K562 (cell line): Measurements from ENCODE around the gene CD160. TPM values are rescaled to one million over a fixed set of nuclear protein-coding genes. Genes with fewer than 3 reads are reported as not detected.

Experiments
- ATAC-seq: fragments of 200-7000 bp; cut with Tn5 transposase; 3 replicates; pipeline ENCODE4 v1.9.1; 2020; ENCODE audit warnings: moderate library complexity
- BruUV-seq: library from RNA; stranded (reverse); fragments of 400-500 nt; replicated peaks from 2 replicates; lab custom pipeline; 2021; lab: Mats Ljungman, UMichigan
- CTCF ChIA-PET: fragments of 300-600 bp; formaldehyde crosslinking; extraction: SDS; loops from one replicate; lab custom pipeline; 2021; ENCODE audit warnings: low intra/inter-chr PET ratio; lab: Yijun Ruan, JAX
- POLR2A ChIA-PET: fragments of 300-600, 350-650 bp; sonication (Branson Sonifier 250); formaldehyde crosslinking; extraction: SDS; loops from one replicate; lab custom pipeline; 2021; ENCODE audit warnings: antibody characterized with exemption, inconsistent platforms; lab: Yijun Ruan, JAX
- DNase-seq, 4 experiments: peaks; one replicate each; pipeline versions ENCODE4 v3.0.0 to v3.0.0-alpha.2; 2011 to 2018; ENCODE audit warnings: low spot score in 3 of 4, mixed read lengths in 3 of 4; ENCODE audit errors: extremely low read depth in 1 of 4
- FAIRE-seq: peaks from 2 replicates; lab custom pipeline; 2011; peaks lifted over from hg19 to GRCh38; lab: Jason Lieb, UNC
- H2AFZ ChIP-seq: 2 replicates; pipeline ENCODE4 v1.6.0; 2011; ENCODE audit warnings: low read depth, low read length, control low read depth, inconsistent platforms
- H3K27ac ChIP-seq: fragments of 200-600 bp; 3 replicates; pipeline ENCODE4 v1.8.0; 2011; ENCODE audit warnings: low read depth, mild to moderate bottlenecking, control low read depth, inconsistent platforms, low read length, moderate library complexity, mixed read lengths; ENCODE audit errors: extremely low read depth
- H3K27me3 ChIP-seq, 2 experiments: fragments of 300-600 bp in 1 of 2; 2 replicates in 1 of 2; 3 replicates in 1 of 2; pipeline versions ENCODE4 v1.6.0 to v1.8.0; 2011; ENCODE audit warnings: inconsistent platforms in 2 of 2, low read length in 2 of 2, mild to moderate bottlenecking in 1 of 2, mixed read lengths in 1 of 2, moderate library complexity in 1 of 2; ENCODE audit not compliant: control insufficient read depth in 2 of 2, insufficient read depth in 2 of 2
- H3K36me3 ChIP-seq: fragments of 300-600 bp; 3 replicates; pipeline ENCODE4 v1.8.0; 2011; ENCODE audit warnings: mild to moderate bottlenecking, low read length, inconsistent platforms; ENCODE audit not compliant: control insufficient read depth, insufficient read depth
- H3K4me1 ChIP-seq, 2 experiments: fragments of 200-600 bp in 1 of 2; replicated peaks in 1 of 2; 2 replicates in 1 of 2; 3 replicates in 1 of 2; pipeline versions ENCODE4 v1.5.1 to v1.8.0; 2011; ENCODE audit warnings: inconsistent platforms in 2 of 2, low read length in 2 of 2, mild to moderate bottlenecking in 1 of 2, mixed read lengths in 1 of 2, moderate library complexity in 1 of 2; ENCODE audit not compliant: control insufficient read depth in 2 of 2, insufficient read depth in 2 of 2
- H3K4me2 ChIP-seq: 2 replicates; pipeline ENCODE4 v1.6.1; 2011; ENCODE audit warnings: low read length, control low read depth, inconsistent platforms, mixed read lengths; ENCODE audit not compliant: insufficient read depth
- H3K4me3 ChIP-seq: fragments of 200-600 bp; sonication (generic), shearing (Covaris generic); 2 replicates; pipeline ENCODE4 v1.5.1; 2016; ENCODE audit warnings: control low read depth, inconsistent platforms
- H3K79me2 ChIP-seq: fragments of 200-600 bp; 3 replicates; pipeline ENCODE4 v1.8.0; 2011; ENCODE audit warnings: low read length, inconsistent platforms; ENCODE audit not compliant: control insufficient read depth, insufficient read depth
- H3K9ac ChIP-seq, 2 experiments: 2 replicates each; pipeline versions ENCODE4 v1.6.0 to v1.6.1; 2011; ENCODE audit warnings: low read depth in 2 of 2, low read length in 2 of 2, control low read depth in 1 of 2, inconsistent platforms in 1 of 2, mild to moderate bottlenecking in 1 of 2, mixed read lengths in 1 of 2; ENCODE audit not compliant: insufficient read depth in 1 of 2
- H3K9me1 ChIP-seq: one replicate; pipeline ENCODE4 v1.6.0; 2011; ENCODE audit warnings: inconsistent platforms, mild to moderate bottlenecking, low read length, moderate library complexity; ENCODE audit not compliant: control insufficient read depth, insufficient read depth
- H3K9me3 ChIP-seq: replicated peaks from 2 replicates; pipeline ENCODE4 v1.5.1; 2011; ENCODE audit warnings: low read depth, low read length, inconsistent platforms; ENCODE audit not compliant: control insufficient read depth, insufficient read depth
- H4K20me1 ChIP-seq: replicated peaks from 2 replicates; pipeline ENCODE4 v1.6.1; 2011; ENCODE audit warnings: low read length, inconsistent platforms, mixed read lengths; ENCODE audit not compliant: control insufficient read depth, insufficient read depth
- FOS ChIP-seq: IDR thresholded peaks from 3 replicates; pipeline ENCODE4 v1.6.1; 2011; ENCODE audit not compliant: insufficient read length; ENCODE audit errors: extremely low read depth
- FOXA3 ChIP-seq, 2 experiments: fragments of 450-650 bp in 1 of 2; sonication (generic) in 1 of 2; formaldehyde crosslinking; IDR thresholded peaks in 1 of 2; conservative IDR thresholded peaks in 1 of 2; 2 replicates each; pipeline versions ENCODE4 v1.4.0 to v1.8.0; 2020 to 2022; ENCODE audit warnings: mild to moderate bottlenecking in 2 of 2, missing genetic modification reagents in 1 of 2
- KLF13 ChIP-seq: fragments of 450-650 bp; IDR thresholded peaks from 2 replicates; pipeline ENCODE4 v1.6.1; 2016; ENCODE audit warnings: missing genetic modification characterization, low read depth, mild to moderate bottlenecking, missing compliant biosample characterization, moderate library complexity, borderline replicate concordance
- RBM25 ChIP-seq: fragments of 200-400 bp; formaldehyde crosslinking; IDR thresholded peaks from 2 replicates; pipeline ENCODE4 v1.6.1; 2018; ENCODE audit warnings: low read length, low read depth, moderate library complexity; ENCODE audit not compliant: severe bottlenecking
- RNF2 ChIP-seq: sonication (generic); IDR thresholded peaks from 2 replicates; pipeline ENCODE4 v1.6.1; 2016
- SMAD2 ChIP-seq: fragments of 150-350 bp; IDR thresholded peaks from 2 replicates; pipeline ENCODE4 v1.6.1; 2014; ENCODE audit warnings: low read depth, mild to moderate bottlenecking, low read length
- SRSF3 ChIP-seq: fragments of 200-400 bp; formaldehyde crosslinking; IDR thresholded peaks from 2 replicates; pipeline ENCODE4 v1.6.1; 2016; ENCODE audit warnings: mild to moderate bottlenecking, low read length, moderate library complexity; ENCODE audit not compliant: insufficient read depth
- WGBS: fragments of 100-300 bp; shearing (Covaris generic); methylation state at CpG from one replicate; pipeline ENCODE4 v1.1.6; 2016; ENCODE audit warnings: low coverage, mixed read lengths; ENCODE audit not compliant: insufficient coverage; ENCODE audit errors: missing lambda C conversion rate; 5-methylcytosine and 5-hydroxymethylcytosine counted together
- in situ Hi-C: fragments of 300-500 bp; cut with MboI; formaldehyde crosslinking; loops from 4 replicates; pipeline ENCODE4 v1.15.0; 2018; ENCODE audit warnings: inconsistent platforms, mixed read lengths
- intact Hi-C: fragments of 100-400 bp; cut with micrococcal nuclease; formaldehyde crosslinking; loops from 2 replicates; pipeline ENCODE4 v1.14.2; 2022
- polyA plus RNA-seq, 8 experiments: library from polyadenylated mRNA; depleted of rRNA in 4 of 8; stranded (reverse) in 5 of 8; unstranded in 3 of 8; fragments of >200 nt; fragmentation: Nextera tagmentation in 2 of 8; fragmentation: Illumina TruSeq in 1 of 8; extraction: Ambion mirVana in 2 of 8; extraction: Trizol in 1 of 8; gene quantifications; 2 replicates each; pipeline versions ENCODE4 v1.2.1 to v1.2.3, GENCODE V29; 2011 to 2014; ENCODE audit warnings: inconsistent platforms in 1 of 8, missing spikeins in 1 of 8
- total RNA-seq, 7 experiments: library from RNA; depleted of rRNA in 6 of 7; stranded (reverse); fragments of >200 nt in 6 of 7; fragmentation: Illumina TruSeq in 2 of 7; extraction: Trizol in 2 of 7; gene quantifications; 2 replicates each; pipeline versions ENCODE4 v1.2.1 to v1.2.3, GENCODE V29; 2011 to 2021; ENCODE audit warnings: low replicate concordance in 1 of 7
- TF ChIP-seq, protein P1 (sequence below): fragments of 250-450 bp; sonication (Bioruptor Pico); IDR thresholded peaks from 2 replicates; pipeline ENCODE4 v1.5.0; 2022; ENCODE audit warnings: mild to moderate bottlenecking
- TF ChIP-seq, protein P2 (sequence below): fragments of 150-350 bp; IDR thresholded peaks from 2 replicates; pipeline ENCODE4 v1.6.1; 2014; ENCODE audit warnings: low read depth, mild to moderate bottlenecking, low read length, borderline replicate concordance
- TF ChIP-seq, protein P3 (sequence below): sonication (generic); formaldehyde crosslinking; IDR thresholded peaks from 2 replicates; pipeline ENCODE4 v1.8.0; 2022; ENCODE audit warnings: mild to moderate bottlenecking, missing genetic modification reagents
- TF ChIP-seq, protein P4 (sequence below), 2 experiments: fragments of 450-650 bp in 1 of 2; sonication (generic) in 1 of 2; formaldehyde crosslinking; conservative IDR thresholded peaks; 2 replicates each; pipeline versions ENCODE4 v1.4.0 to v1.8.1; 2020 to 2022; ENCODE audit warnings: mild to moderate bottlenecking in 1 of 2, missing genetic modification reagents in 1 of 2

The CD160 gene
- total and polyA plus RNA-seq, 9 of the 15 experiments (the other 6 are each of a cell fraction or from before 2014, with no cell fraction given): 0.01 TPM; not detected in 8

DNA sequence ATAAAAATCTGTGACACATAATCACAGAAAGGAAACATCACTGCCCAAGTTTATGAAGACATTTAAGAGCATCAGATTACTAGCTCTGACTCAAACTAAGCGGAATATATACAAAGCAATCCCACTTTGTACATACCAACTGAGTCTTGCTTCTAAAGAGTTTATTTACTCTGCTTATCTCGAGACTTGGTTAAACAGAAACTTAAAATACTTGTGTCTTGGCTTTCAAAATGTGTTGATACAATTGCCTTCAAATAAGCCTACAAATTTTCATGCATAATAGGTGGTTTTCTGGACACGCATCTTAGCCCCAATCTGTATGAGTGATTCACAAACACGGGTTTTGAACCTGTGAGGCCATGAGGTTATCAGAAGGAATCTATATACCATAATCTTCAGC, 21.0 kb downstream of the CD160 start:
- Histone ChIP-seq H3K36me3 (peaks cover 27% of the 10 kb centered on the region), H3K9ac (no peak overlapping the region), H4K20me1 (no peaks in the 10 kb centered on the region), H2AFZ (no peak overlapping the region), H3K9me1 (no peaks in the 10 kb centered on the region), H3K4me3 (no peak overlapping the region), H3K4me2 (no peak overlapping the region), H3K27ac (no peak overlapping the region), H3K9me3 (no peaks in the 10 kb centered on the region), H3K79me2 (no peaks in the 10 kb centered on the region), H3K4me1 (no peaks in the 10 kb centered on the region), H3K27me3 (no peaks in the 10 kb centered on the region)
- no peak for FAIRE-seq
- ChIA-PET POLR2A (interaction anchor here (0.6 kb wide), 1 partner anchor 11 kb away, joined by 3 read pairs; no protein-coding TSS in a partner anchor), CTCF (no interaction called here)
- intact Hi-C loops (loop anchor here (10.0 kb wide), 1 partner anchor 85 kb away; the partner anchor contains the start of genes POLR3C and RNF115), in situ Hi-C loops (no loop called here)
- ATAC-seq: no peak
- DNase-seq: no peak
- WGBS: 45% methylated on average over 4 of the region's 4 CpGs
- no TSS peak for BruUV-seq
- TF ChIP-seq, protein P1, sequence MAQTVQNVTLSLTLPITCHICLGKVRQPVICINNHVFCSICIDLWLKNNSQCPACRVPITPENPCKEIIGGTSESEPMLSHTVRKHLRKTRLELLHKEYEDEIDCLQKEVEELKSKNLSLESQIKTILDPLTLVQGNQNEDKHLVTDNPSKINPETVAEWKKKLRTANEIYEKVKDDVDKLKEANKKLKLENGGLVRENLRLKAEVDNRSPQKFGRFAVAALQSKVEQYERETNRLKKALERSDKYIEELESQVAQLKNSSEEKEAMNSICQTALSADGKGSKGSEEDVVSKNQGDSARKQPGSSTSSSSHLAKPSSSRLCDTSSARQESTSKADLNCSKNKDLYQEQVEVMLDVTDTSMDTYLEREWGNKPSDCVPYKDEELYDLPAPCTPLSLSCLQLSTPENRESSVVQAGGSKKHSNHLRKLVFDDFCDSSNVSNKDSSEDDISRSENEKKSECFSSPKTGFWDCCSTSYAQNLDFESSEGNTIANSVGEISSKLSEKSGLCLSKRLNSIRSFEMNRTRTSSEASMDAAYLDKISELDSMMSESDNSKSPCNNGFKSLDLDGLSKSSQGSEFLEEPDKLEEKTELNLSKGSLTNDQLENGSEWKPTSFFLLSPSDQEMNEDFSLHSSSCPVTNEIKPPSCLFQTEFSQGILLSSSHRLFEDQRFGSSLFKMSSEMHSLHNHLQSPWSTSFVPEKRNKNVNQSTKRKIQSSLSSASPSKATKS: no peak
- TF ChIP-seq, protein P2, sequence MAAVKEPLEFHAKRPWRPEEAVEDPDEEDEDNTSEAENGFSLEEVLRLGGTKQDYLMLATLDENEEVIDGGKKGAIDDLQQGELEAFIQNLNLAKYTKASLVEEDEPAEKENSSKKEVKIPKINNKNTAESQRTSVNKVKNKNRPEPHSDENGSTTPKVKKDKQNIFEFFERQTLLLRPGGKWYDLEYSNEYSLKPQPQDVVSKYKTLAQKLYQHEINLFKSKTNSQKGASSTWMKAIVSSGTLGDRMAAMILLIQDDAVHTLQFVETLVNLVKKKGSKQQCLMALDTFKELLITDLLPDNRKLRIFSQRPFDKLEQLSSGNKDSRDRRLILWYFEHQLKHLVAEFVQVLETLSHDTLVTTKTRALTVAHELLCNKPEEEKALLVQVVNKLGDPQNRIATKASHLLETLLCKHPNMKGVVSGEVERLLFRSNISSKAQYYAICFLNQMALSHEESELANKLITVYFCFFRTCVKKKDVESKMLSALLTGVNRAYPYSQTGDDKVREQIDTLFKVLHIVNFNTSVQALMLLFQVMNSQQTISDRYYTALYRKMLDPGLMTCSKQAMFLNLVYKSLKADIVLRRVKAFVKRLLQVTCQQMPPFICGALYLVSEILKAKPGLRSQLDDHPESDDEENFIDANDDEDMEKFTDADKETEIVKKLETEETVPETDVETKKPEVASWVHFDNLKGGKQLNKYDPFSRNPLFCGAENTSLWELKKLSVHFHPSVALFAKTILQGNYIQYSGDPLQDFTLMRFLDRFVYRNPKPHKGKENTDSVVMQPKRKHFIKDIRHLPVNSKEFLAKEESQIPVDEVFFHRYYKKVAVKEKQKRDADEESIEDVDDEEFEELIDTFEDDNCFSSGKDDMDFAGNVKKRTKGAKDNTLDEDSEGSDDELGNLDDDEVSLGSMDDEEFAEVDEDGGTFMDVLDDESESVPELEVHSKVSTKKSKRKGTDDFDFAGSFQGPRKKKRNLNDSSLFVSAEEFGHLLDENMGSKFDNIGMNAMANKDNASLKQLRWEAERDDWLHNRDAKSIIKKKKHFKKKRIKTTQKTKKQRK: no peak
- TF ChIP-seq SRSF3: no peak
- TF ChIP-seq RBM25: no peak
- no peak for TF ChIP-seq RNF2
- no peak; a peak in 1 of 4 replicates for TF ChIP-seq FOXA3 (CRISPR knock-in tag; conservative IDR thresholded peaks at IDR 0.05 in 1 of 2, IDR thresholded peaks at IDR 0.05 in 1 of 2)
- TF ChIP-seq, protein P3, sequence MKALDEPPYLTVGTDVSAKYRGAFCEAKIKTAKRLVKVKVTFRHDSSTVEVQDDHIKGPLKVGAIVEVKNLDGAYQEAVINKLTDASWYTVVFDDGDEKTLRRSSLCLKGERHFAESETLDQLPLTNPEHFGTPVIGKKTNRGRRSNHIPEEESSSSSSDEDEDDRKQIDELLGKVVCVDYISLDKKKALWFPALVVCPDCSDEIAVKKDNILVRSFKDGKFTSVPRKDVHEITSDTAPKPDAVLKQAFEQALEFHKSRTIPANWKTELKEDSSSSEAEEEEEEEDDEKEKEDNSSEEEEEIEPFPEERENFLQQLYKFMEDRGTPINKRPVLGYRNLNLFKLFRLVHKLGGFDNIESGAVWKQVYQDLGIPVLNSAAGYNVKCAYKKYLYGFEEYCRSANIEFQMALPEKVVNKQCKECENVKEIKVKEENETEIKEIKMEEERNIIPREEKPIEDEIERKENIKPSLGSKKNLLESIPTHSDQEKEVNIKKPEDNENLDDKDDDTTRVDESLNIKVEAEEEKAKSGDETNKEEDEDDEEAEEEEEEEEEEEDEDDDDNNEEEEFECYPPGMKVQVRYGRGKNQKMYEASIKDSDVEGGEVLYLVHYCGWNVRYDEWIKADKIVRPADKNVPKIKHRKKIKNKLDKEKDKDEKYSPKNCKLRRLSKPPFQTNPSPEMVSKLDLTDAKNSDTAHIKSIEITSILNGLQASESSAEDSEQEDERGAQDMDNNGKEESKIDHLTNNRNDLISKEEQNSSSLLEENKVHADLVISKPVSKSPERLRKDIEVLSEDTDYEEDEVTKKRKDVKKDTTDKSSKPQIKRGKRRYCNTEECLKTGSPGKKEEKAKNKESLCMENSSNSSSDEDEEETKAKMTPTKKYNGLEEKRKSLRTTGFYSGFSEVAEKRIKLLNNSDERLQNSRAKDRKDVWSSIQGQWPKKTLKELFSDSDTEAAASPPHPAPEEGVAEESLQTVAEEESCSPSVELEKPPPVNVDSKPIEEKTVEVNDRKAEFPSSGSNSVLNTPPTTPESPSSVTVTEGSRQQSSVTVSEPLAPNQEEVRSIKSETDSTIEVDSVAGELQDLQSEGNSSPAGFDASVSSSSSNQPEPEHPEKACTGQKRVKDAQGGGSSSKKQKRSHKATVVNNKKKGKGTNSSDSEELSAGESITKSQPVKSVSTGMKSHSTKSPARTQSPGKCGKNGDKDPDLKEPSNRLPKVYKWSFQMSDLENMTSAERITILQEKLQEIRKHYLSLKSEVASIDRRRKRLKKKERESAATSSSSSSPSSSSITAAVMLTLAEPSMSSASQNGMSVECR (CRISPR knock-in tag): no peak
- TF ChIP-seq, protein P4, sequence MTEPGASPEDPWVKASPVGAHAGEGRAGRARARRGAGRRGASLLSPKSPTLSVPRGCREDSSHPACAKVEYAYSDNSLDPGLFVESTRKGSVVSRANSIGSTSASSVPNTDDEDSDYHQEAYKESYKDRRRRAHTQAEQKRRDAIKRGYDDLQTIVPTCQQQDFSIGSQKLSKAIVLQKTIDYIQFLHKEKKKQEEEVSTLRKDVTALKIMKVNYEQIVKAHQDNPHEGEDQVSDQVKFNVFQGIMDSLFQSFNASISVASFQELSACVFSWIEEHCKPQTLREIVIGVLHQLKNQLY (CRISPR knock-in tag; conservative IDR thresholded peaks at IDR 0.05): no peak
- TF ChIP-seq FOS: no peak
- no peak for TF ChIP-seq KLF13 (tag)
- TF ChIP-seq SMAD2: no peak
